Esophagus (tissue), 2 donors: ENCODE measurements around the gene CCDC107. TPM values are rescaled to one million over a fixed set of nuclear protein-coding genes. Genes with fewer than 3 reads are reported as not detected.

Experiments used
- H3K27ac ChIP-seq, 2 donors: one replicate each; pipeline ENCODE4 v1.5.1; 2013; ENCODE audit warnings: low read depth in 2 of 2, mild to moderate bottlenecking in 2 of 2, inconsistent platforms in 1 of 2, low read length in 1 of 2, moderate library complexity in 1 of 2
- H3K27me3 ChIP-seq, 2 donors: one replicate each; pipeline ENCODE4 v1.6.1; 2013; ENCODE audit warnings: low read length in 2 of 2, control low read depth in 1 of 2, mild to moderate bottlenecking in 1 of 2; ENCODE audit not compliant: insufficient read depth in 2 of 2, control insufficient read depth in 1 of 2
- H3K36me3 ChIP-seq, 2 donors: one replicate each; pipeline ENCODE4 v1.6.1; 2013; ENCODE audit warnings: low read length in 1 of 2; ENCODE audit not compliant: control insufficient read depth in 2 of 2, insufficient read depth in 2 of 2
- H3K4me1 ChIP-seq, 2 donors: one replicate each; pipeline ENCODE4 v1.6.1; 2013; ENCODE audit warnings: low read length in 1 of 2; ENCODE audit not compliant: control insufficient read depth in 2 of 2, insufficient read depth in 2 of 2
- H3K4me3 ChIP-seq, 2 donors: one replicate each; pipeline ENCODE4 v1.5.1; 2013; ENCODE audit warnings: low read length in 2 of 2, mild to moderate bottlenecking in 2 of 2, low read depth in 1 of 2, moderate library complexity in 1 of 2
- H3K9me3 ChIP-seq, 2 donors: one replicate each; pipeline ENCODE4 v1.6.1; 2013; ENCODE audit warnings: mild to moderate bottlenecking in 2 of 2, low read depth in 1 of 2, low read length in 1 of 2, moderate library complexity in 1 of 2; ENCODE audit not compliant: control insufficient read depth in 2 of 2, insufficient read depth in 1 of 2
- WGBS, 2 donors: extraction: QIAGEN DNeasy Blood & Tissue Kit; methylation state at CpG; one replicate each; pipeline ENCODE4 v1.1.7; 2013; 5-methylcytosine and 5-hydroxymethylcytosine counted together
- polyA plus RNA-seq, 2 donors: library from polyadenylated mRNA; stranded (reverse); fragments of 200-250 nt; gene quantifications; one replicate each; pipeline ENCODE4 v1.2.3, GENCODE V29; 2013
- donor health status: healthy with polysubstance abuse.
- donor health status: Bipolar disorder and iron deficiency.

CCDC107 gene
- polyA plus RNA-seq, 2 donors = 17.3 to 21.1 TPM

GRCh38 chr9:35680331-35681105 lies 22.4 kb downstream of the CCDC107 start:
- Histone ChIP-seq H3K4me3 (no peak overlapping the region), H3K36me3 (peaks cover 0 to 12% of the 10 kb centered on the region in 2 donors), H3K27me3 (no peaks in the 10 kb centered on the region), H3K4me1 (peaks cover 2 to 4% of the 10 kb centered on the region in 2 donors), H3K9me3 (peaks cover 0 to 3% of the 10 kb centered on the region in 2 donors), H3K27ac (peak overlapping the region in 1 of 2 donors; percentile 65)
- 51 to 64% methylated on average over 15 of the region's 15 CpGs for WGBS, 2 donors

- WGBS, 2 donors = 47 to 53% methylated on average over 3 of the region's 3 CpGs
- H3K4me1 ChIP-seq = peaks cover 0 to 2% of the 10 kb centered on the region in 2 donors
- no peaks in the 10 kb centered on the region for H3K27me3 ChIP-seq
- peaks cover 0 to 3% of the 10 kb centered on the region in 2 donors for H3K9me3 ChIP-seq
- H3K4me3 ChIP-seq = no peak overlapping the region
- H3K27ac ChIP-seq = peak overlapping the region; percentile 20 to 50
- peaks cover 0 to 12% of the 10 kb centered on the region in 2 donors for H3K36me3 ChIP-seq
Measured at GRCh38 chr9:35681341-35682002, 23.4 kb downstream of the CCDC107 start.

- Histone ChIP-seq H3K27ac (peak overlapping the region; percentile 20 to 50), H3K4me3 (no peak overlapping the region), H3K9me3 (peaks cover 0 to 3% of the 10 kb centered on the region in 2 donors), H3K36me3 (peaks cover 0 to 12% of the 10 kb centered on the region in 2 donors), H3K4me1 (peaks cover 0 to 2% of the 10 kb centered on the region in 2 donors), H3K27me3 (no peaks in the 10 kb centered on the region)
- WGBS, 2 donors = 71 to 75% methylated on average over 6 of the region's 6 CpGs
Measured at GRCh38 chr9:35682051-35682450, 24.0 kb downstream of the CCDC107 start.

GRCh38 chr9:35682520-35683315 lies 24.6 kb downstream of the CCDC107 start:
- Histone ChIP-seq H3K27me3 (no peaks in the 10 kb centered on the region), H3K36me3 (peaks cover 0 to 12% of the 10 kb centered on the region in 2 donors), H3K4me3 (no peak overlapping the region), H3K9me3 (peaks cover 0 to 3% of the 10 kb centered on the region in 2 donors), H3K27ac (peak overlapping the region; percentile 20 to 50), H3K4me1 (peaks cover 0 to 2% of the 10 kb centered on the region in 2 donors)
- WGBS, 2 donors = 78 to 88% methylated on average over 10 of the region's 10 CpGs

GRCh38 chr9:35683323-35683722 lies 25.2 kb downstream of the CCDC107 start:
- H3K4me1 ChIP-seq = peaks cover 1 to 2% of the 10 kb centered on the region in 2 donors
- H3K9me3 ChIP-seq = peaks cover 0 to 3% of the 10 kb centered on the region in 2 donors
- no peak overlapping the region for H3K4me3 ChIP-seq
- H3K27ac ChIP-seq = peak overlapping the region; percentile 5 to 61
- 57 to 68% methylated on average over 2 of the region's 2 CpGs for WGBS, 2 donors
- peaks cover 0 to 12% of the 10 kb centered on the region in 2 donors for H3K36me3 ChIP-seq
- no peaks in the 10 kb centered on the region for H3K27me3 ChIP-seq

- peak overlapping the region in 1 of 2 donors; percentile 3 for H3K4me3 ChIP-seq
- peaks cover 0 to 3% of the 10 kb centered on the region in 2 donors for H3K9me3 ChIP-seq
- peaks cover 0 to 12% of the 10 kb centered on the region in 2 donors for H3K36me3 ChIP-seq
- peaks cover 4 to 6% of the 10 kb centered on the region in 2 donors for H3K4me1 ChIP-seq
- WGBS, 2 donors = 87 to 90% methylated on average over 10 of the region's 10 CpGs
- H3K27ac ChIP-seq = peak overlapping the region in 1 of 2 donors; percentile 59
- no peaks in the 10 kb centered on the region for H3K27me3 ChIP-seq
Measured at GRCh38 chr9:35684921-35685320, 26.8 kb downstream of the CCDC107 start.

- Histone ChIP-seq H3K9me3 (peaks cover 0 to 3% of the 10 kb centered on the region in 2 donors), H3K27ac (no peak overlapping the region), H3K27me3 (no peaks in the 10 kb centered on the region), H3K36me3 (peaks cover 0 to 12% of the 10 kb centered on the region in 2 donors), H3K4me1 (peaks cover 5 to 6% of the 10 kb centered on the region in 2 donors), H3K4me3 (peak overlapping the region in 1 of 2 donors; percentile 3)
- WGBS, 2 donors = 75 to 78% methylated on average over 13 of the region's 13 CpGs
Measured at GRCh38 chr9:35685506-35685905, 27.4 kb downstream of the CCDC107 start.

- H3K4me3 ChIP-seq = peak overlapping the region; percentile 3 to 57
- no peaks in the 10 kb centered on the region for H3K27me3 ChIP-seq
- peaks cover 5 to 6% of the 10 kb centered on the region in 2 donors for H3K4me1 ChIP-seq
- H3K9me3 ChIP-seq = peaks cover 0 to 3% of the 10 kb centered on the region in 2 donors
- 62 to 64% methylated on average over 11 of the region's 11 CpGs for WGBS, 2 donors
- peak overlapping the region in 1 of 2 donors; percentile 57 for H3K27ac ChIP-seq
- H3K36me3 ChIP-seq = peaks cover 0 to 12% of the 10 kb centered on the region in 2 donors
Measured at GRCh38 chr9:35686222-35687203, 28.4 kb downstream of the CCDC107 start.
